GM12878 (cell line): ENCODE data around the gene KRTAP10-10. TPM values are rescaled to one million over a fixed set of nuclear protein-coding genes. Genes with fewer than 3 reads are reported as not detected.

Source experiments
- ATAC-seq: fragments of 200-7000 bp; cut with Tn5 transposase; 3 replicates; pipeline ENCODE4 v1.9.1; 2020; ENCODE audit warnings: mild to moderate bottlenecking, moderate library complexity
- BruUV-seq: library from RNA; stranded (reverse); fragments of 400-500 nt; replicated peaks from 2 replicates; lab custom pipeline; 2021; lab: Mats Ljungman, UMichigan
- CTCF ChIA-PET: fragments of 300-600 bp; sonication (Branson Sonifier 250); formaldehyde crosslinking; extraction: SDS; loops from one replicate; lab custom pipeline; 2021; ENCODE audit warnings: inconsistent platforms; lab: Yijun Ruan, JAX
- POLR2A ChIA-PET: fragments of 350-600 bp; formaldehyde crosslinking; extraction: SDS; loops from one replicate; lab custom pipeline; 2021; ENCODE audit warnings: inconsistent platforms; lab: Charles Lee
- RAD21 ChIA-PET: fragments of 300-600 bp; sonication (Branson Sonifier 250); formaldehyde crosslinking; loops from one replicate; lab custom pipeline; 2023; ENCODE audit warnings: antibody characterized with exemption; ENCODE audit not compliant: unreplicated experiment; lab: Charles Lee
- SMC1A ChIA-PET: fragments of 300-600 bp; sonication (Branson Sonifier 250); formaldehyde crosslinking; loops from one replicate; lab custom pipeline; 2023; ENCODE audit not compliant: unreplicated experiment, uncharacterized antibody; lab: Charles Lee
- DNase-seq: peaks from one replicate; pipeline ENCODE4 v3.0.0-alpha.2; 2011; ENCODE audit warnings: low read depth, low spot score
- FAIRE-seq: peaks from 3 replicates; lab custom pipeline; 2011; peaks lifted over from hg19 to GRCh38; lab: Jason Lieb, UNC
- H2AFZ ChIP-seq: 2 replicates; pipeline ENCODE4 v1.6.0; 2011; ENCODE audit warnings: low read depth, low read length, control low read depth; ENCODE audit not compliant: control insufficient read depth
- H3K27ac ChIP-seq: 2 replicates; pipeline ENCODE4 v1.5.1; 2011; ENCODE audit warnings: control low read depth; ENCODE audit not compliant: control insufficient read depth, insufficient read depth
- H3K27me3 ChIP-seq, 2 experiments: replicated peaks in 1 of 2; 2 replicates each; pipeline versions ENCODE4 v1.6.0 to v1.6.1; 2011; ENCODE audit warnings: low read length in 1 of 2; ENCODE audit not compliant: control insufficient read depth in 2 of 2, insufficient read depth in 2 of 2
- H3K36me3 ChIP-seq, 2 experiments: 2 replicates each; pipeline ENCODE4 v1.5.1; 2011; ENCODE audit warnings: low read length in 1 of 2; ENCODE audit not compliant: control insufficient read depth in 2 of 2, insufficient read depth in 2 of 2
- H3K4me1 ChIP-seq: 2 replicates; pipeline ENCODE4 v1.6.1; 2011; ENCODE audit warnings: mild to moderate bottlenecking, low read length, moderate library complexity, mixed read lengths; ENCODE audit not compliant: control insufficient read depth, insufficient read depth
- H3K4me2 ChIP-seq: 2 replicates; pipeline ENCODE4 v1.6.0; 2011; ENCODE audit warnings: control low read depth; ENCODE audit not compliant: control insufficient read depth, insufficient read depth
- H3K4me3 ChIP-seq: fragments of 200-600 bp; sonication (generic); 2 replicates; pipeline ENCODE4 v1.5.1; 2016
- H3K79me2 ChIP-seq: 2 replicates; pipeline ENCODE4 v1.6.0; 2011; ENCODE audit warnings: low read length; ENCODE audit not compliant: control insufficient read depth, insufficient read depth
- H3K9ac ChIP-seq: 2 replicates; pipeline ENCODE4 v1.8.0; 2011; ENCODE audit warnings: low read length, control low read depth, mixed read lengths; ENCODE audit not compliant: control insufficient read depth, insufficient read depth
- H3K9me3 ChIP-seq: replicated peaks from 3 replicates; pipeline ENCODE4 v1.5.1; 2011; ENCODE audit warnings: mild to moderate bottlenecking, low read length; ENCODE audit not compliant: control insufficient read depth, insufficient read depth
- H4K20me1 ChIP-seq: 2 replicates; pipeline ENCODE4 v1.6.0; 2011; ENCODE audit not compliant: control insufficient read depth, insufficient read depth
- EGR1 ChIP-seq, 2 experiments: IDR thresholded peaks; 1 replicate in 1 of 2; 2 replicates in 1 of 2; pipeline ENCODE4 v1.6.1; 2011 to 2012; ENCODE audit warnings: low read depth in 2 of 2, low read length in 2 of 2, borderline replicate concordance in 1 of 2, mild to moderate bottlenecking in 1 of 2, moderate library complexity in 1 of 2
- EZH2 ChIP-seq: IDR thresholded peaks from 2 replicates; pipeline ENCODE4 v1.6.1; 2012; ENCODE audit warnings: low read depth, mild to moderate bottlenecking, control low read depth, inconsistent platforms, low read length, borderline replicate concordance; ENCODE audit not compliant: control insufficient read depth
- FOS ChIP-seq: IDR thresholded peaks from 3 replicates; pipeline ENCODE4 v1.6.1; 2011; ENCODE audit warnings: borderline replicate concordance; ENCODE audit not compliant: insufficient read length; ENCODE audit errors: extremely low read depth
- GATAD2B ChIP-seq: fragments of 450-650 bp; conservative IDR thresholded peaks from 2 replicates; pipeline ENCODE4 v1.6.1; 2017; ENCODE audit warnings: low read depth, mild to moderate bottlenecking, moderate library complexity
- SIN3A ChIP-seq: IDR thresholded peaks from 2 replicates; pipeline ENCODE4 v1.6.1; 2012; ENCODE audit warnings: low read depth, low read length, improper control_type of control experiment
- SIX5 ChIP-seq: IDR thresholded peaks from 2 replicates; pipeline ENCODE4 v1.6.1; 2011; ENCODE audit warnings: mild to moderate bottlenecking, low read depth, low read length, moderate library complexity; ENCODE audit not compliant: severe bottlenecking
- WGBS: methylation state at CpG from one replicate; pipeline ENCODE4 v1.1.6; 2016; ENCODE audit warnings: low lambda C conversion rate; ENCODE audit not compliant: insufficient replicate concordance, insufficient coverage; ENCODE audit errors: missing lambda C conversion rate; 5-methylcytosine and 5-hydroxymethylcytosine counted together
- in situ Hi-C: fragments of 300-500 bp; cut with MboI; formaldehyde crosslinking; loops from 9 replicates; pipeline ENCODE4 v1.14.3; 2018; ENCODE audit warnings: mixed read lengths
- intact Hi-C: fragments of 100-400 bp; cut with micrococcal nuclease; formaldehyde crosslinking; loops from one replicate; pipeline ENCODE4 v1.14.2; 2022; ENCODE audit not compliant: unreplicated experiment
- polyA plus RNA-seq, 11 experiments: library from polyadenylated mRNA; depleted of rRNA in 4 of 11; unstranded in 6 of 11; stranded (reverse) in 5 of 11; fragments of >200 nt; fragmentation: Nextera tagmentation in 4 of 11; fragmentation: Illumina TruSeq in 1 of 11; extraction: Ambion mirVana in 4 of 11; extraction: Trizol in 1 of 11; gene quantifications; 1 replicate in 1 of 11; 2 replicates in 10 of 11; pipeline versions ENCODE4 v1.2.1 to v1.2.3, GENCODE V29; 2011 to 2016; ENCODE audit warnings: inconsistent platforms in 2 of 11, missing spikeins in 2 of 11, low read depth in 1 of 11
- total RNA-seq, 4 experiments: library from RNA; depleted of rRNA in 3 of 4; stranded (reverse); fragments of >200 nt in 3 of 4; fragmentation: Illumina TruSeq in 1 of 4; extraction: Trizol in 1 of 4; gene quantifications; 2 replicates each; pipeline versions ENCODE4 v1.2.1 to v1.2.3, GENCODE V29; 2013 to 2021
- TF ChIP-seq, protein P1 (sequence below): fragments of 450-650 bp; IDR thresholded peaks from 2 replicates; pipeline ENCODE4 v1.6.1; 2017; ENCODE audit warnings: low read depth, mild to moderate bottlenecking, moderate library complexity

KRTAP10-10 gene
- total and polyA plus RNA-seq, 10 of the 15 experiments (the other 5 are each of a cell fraction or from before 2014, with no cell fraction given), result not detected

DNA sequence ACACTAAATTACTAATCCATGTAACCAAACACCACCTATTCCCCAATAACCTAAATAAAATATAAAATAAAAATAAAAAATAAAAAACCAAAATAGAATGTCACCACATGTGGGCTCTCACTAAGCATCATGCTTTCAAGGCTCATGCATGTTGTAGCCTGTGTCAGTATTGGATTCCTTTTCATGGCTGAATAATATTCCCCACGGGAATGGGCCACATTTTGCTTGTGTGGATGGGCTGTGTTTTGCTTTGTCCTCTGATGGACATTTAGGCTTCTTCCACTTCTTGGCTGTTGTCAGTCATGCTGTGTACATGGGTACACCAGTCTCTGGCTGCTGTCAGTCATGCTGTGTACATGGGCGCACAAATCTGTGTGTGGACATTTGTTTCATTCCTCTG, 48.1 kb upstream of the KRTAP10-10 start:
- DNase-seq (no peak), FAIRE-seq (no peak)
- Histone ChIP-seq H3K4me1 (no peaks in the 10 kb centered on the region), H3K27me3 (no peaks in the 10 kb centered on the region), H3K4me3 (no peak overlapping the region), H3K4me2 (no peak overlapping the region)
- POLR2A ChIA-PET, result no interaction called here
- TF ChIP-seq GATAD2B (no peak), EGR1 (IDR thresholded peaks at IDR 0.05; ENCODE audit: borderline replicate concordance in 1 of 2, low read depth in 2 of 2, low read length in 2 of 2) (no peak), SIN3A (no peak), SIX5 (no peak), FOS (no peak), EZH2 (no peak)
- TF ChIP-seq, protein P1, sequence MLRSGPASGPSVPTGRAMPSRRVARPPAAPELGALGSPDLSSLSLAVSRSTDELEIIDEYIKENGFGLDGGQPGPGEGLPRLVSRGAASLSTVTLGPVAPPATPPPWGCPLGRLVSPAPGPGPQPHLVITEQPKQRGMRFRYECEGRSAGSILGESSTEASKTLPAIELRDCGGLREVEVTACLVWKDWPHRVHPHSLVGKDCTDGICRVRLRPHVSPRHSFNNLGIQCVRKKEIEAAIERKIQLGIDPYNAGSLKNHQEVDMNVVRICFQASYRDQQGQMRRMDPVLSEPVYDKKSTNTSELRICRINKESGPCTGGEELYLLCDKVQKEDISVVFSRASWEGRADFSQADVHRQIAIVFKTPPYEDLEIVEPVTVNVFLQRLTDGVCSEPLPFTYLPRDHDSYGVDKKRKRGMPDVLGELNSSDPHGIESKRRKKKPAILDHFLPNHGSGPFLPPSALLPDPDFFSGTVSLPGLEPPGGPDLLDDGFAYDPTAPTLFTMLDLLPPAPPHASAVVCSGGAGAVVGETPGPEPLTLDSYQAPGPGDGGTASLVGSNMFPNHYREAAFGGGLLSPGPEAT, result no peak
- TF ChIP-seq, all 136 proteins: peak for 0
- no TSS peak for BruUV-seq
- no peak overlapping the region for H2AFZ ChIP-seq
- WGBS, result 32% methylated on average over 2 of the region's 2 CpGs
- CTCF ChIA-PET, result no interaction called here
- H3K27ac ChIP-seq, result no peak overlapping the region
- no peaks in the 10 kb centered on the region for H3K36me3 ChIP-seq
- H4K20me1 ChIP-seq, result no peaks in the 10 kb centered on the region
- H3K79me2 ChIP-seq, result no peaks in the 10 kb centered on the region
- no peak for ATAC-seq
- RAD21 ChIA-PET, result no interaction called here
- intact Hi-C loops (no loop called here), in situ Hi-C loops (no loop called here)
- SMC1A ChIA-PET, result no interaction called here
- no peaks in the 10 kb centered on the region for H3K9me3 ChIP-seq
- H3K9ac ChIP-seq, result no peak overlapping the region
